ENCODE results near the gene SUMF1.

SUMF1 gene

GRCh38 chr3:4311496-4311895 is 155.6 kb downstream of the SUMF1 start:
- TF ChIP-seq ISL1 (CRISPR knock-in tag; IDR thresholded peaks at IDR 0.05), result no peak
- TF ChIP-seq CSRNP3 (CRISPR knock-in tag; IDR thresholded peaks at IDR 0.05), result no peak
- TF ChIP-seq TOX (CRISPR knock-in tag; IDR thresholded peaks at IDR 0.05; ENCODE audit: borderline replicate concordance), result no peak
- no peak for TF ChIP-seq PATZ1 (CRISPR knock-in tag; IDR thresholded peaks at IDR 0.05; ENCODE audit: borderline replicate concordance)
- TF ChIP-seq PPARA (CRISPR knock-in tag; IDR thresholded peaks at IDR 0.05; ENCODE audit: borderline replicate concordance), result no peak
- TF ChIP-seq CREB5 (CRISPR knock-in tag; IDR thresholded peaks at IDR 0.05; ENCODE audit: low read depth), result no peak
- TF ChIP-seq ARNTL (CRISPR knock-in tag; IDR thresholded peaks at IDR 0.05; ENCODE audit: borderline replicate concordance, low read depth), result no peak
- TF ChIP-seq ESRRG (CRISPR knock-in tag; IDR thresholded peaks at IDR 0.05), result no peak
- no peak for TF ChIP-seq RARB (CRISPR knock-in tag; IDR thresholded peaks at IDR 0.05)
- no peak for TF ChIP-seq POU6F1 (CRISPR knock-in tag; IDR thresholded peaks at IDR 0.05; ENCODE audit: borderline replicate concordance, low read depth)
- no peak for TF ChIP-seq ZNF565 (CRISPR knock-in tag; conservative IDR thresholded peaks at IDR 0.05; ENCODE audit: low read depth)
- TF ChIP-seq CSDC2 (CRISPR knock-in tag; IDR thresholded peaks at IDR 0.05), result no peak
- TF ChIP-seq ZC3H10 (CRISPR knock-in tag; IDR thresholded peaks at IDR 0.05), result no peak
- TF ChIP-seq OSR1 (CRISPR knock-in tag; IDR thresholded peaks at IDR 0.05), result no peak
- TF ChIP-seq SNAI2 (CRISPR knock-in tag; IDR thresholded peaks at IDR 0.05), result no peak
- no peak for TF ChIP-seq TSHZ2 (CRISPR knock-in tag; IDR thresholded peaks at IDR 0.05)
- no peak for TF ChIP-seq ZNF8 (CRISPR knock-in tag; IDR thresholded peaks at IDR 0.05)
- no peak for ATAC-seq
